SK-N-SH (cell line): ENCODE data around the gene FAM184B.

Experiments
- FOXM1 ChIP-seq: IDR thresholded peaks from 2 replicates; pipeline ENCODE4 v1.4.0; 2012; ENCODE audit warnings: low read depth, mild to moderate bottlenecking
- GATA2 ChIP-seq: sonication (generic); formaldehyde crosslinking; IDR thresholded peaks from 2 replicates; pipeline ENCODE4 v1.5.0; 2020; ENCODE audit warnings: mild to moderate bottlenecking, missing genetic modification reagents
- NRF1 ChIP-seq: IDR thresholded peaks from 2 replicates; pipeline ENCODE4 v1.6.1; 2012; ENCODE audit warnings: low read depth, mild to moderate bottlenecking, low read length
- POLR2AphosphoS5 ChIP-seq: IDR thresholded peaks from 2 replicates; pipeline ENCODE4 v1.6.1; 2012; ENCODE audit warnings: low read depth, low read length
- RFX5 ChIP-seq: IDR thresholded peaks from 2 replicates; pipeline ENCODE4 v1.6.1; 2012; ENCODE audit warnings: mild to moderate bottlenecking, improper control_type of control experiment, low read length
- SIN3A ChIP-seq: IDR thresholded peaks from 2 replicates; pipeline ENCODE4 v1.6.1; 2012; ENCODE audit warnings: low read depth, mild to moderate bottlenecking, low read length, moderate library complexity, borderline replicate concordance
- SMC3 ChIP-seq: IDR thresholded peaks from 2 replicates; pipeline ENCODE4 v1.6.1; 2012; ENCODE audit warnings: low read depth, low read length, improper control_type of control experiment
- TAF1 ChIP-seq: IDR thresholded peaks from 2 replicates; pipeline ENCODE4 v1.6.1; 2012; ENCODE audit warnings: low read depth, mild to moderate bottlenecking, low read length, moderate library complexity, borderline replicate concordance
- TCF12 ChIP-seq: IDR thresholded peaks from 2 replicates; pipeline ENCODE4 v1.4.0; 2012
- TEAD4 ChIP-seq: IDR thresholded peaks from 2 replicates; pipeline ENCODE4 v1.4.0; 2012; ENCODE audit warnings: mild to moderate bottlenecking, borderline replicate concordance; ENCODE audit not compliant: insufficient read depth
- TF ChIP-seq, protein P1 (sequence below): fragments of 200-600 bp; sonication (generic); IDR thresholded peaks from 2 replicates; pipeline ENCODE4 v1.6.1; 2017; ENCODE audit warnings: antibody characterized with exemption, mild to moderate bottlenecking, moderate library complexity
- TF ChIP-seq, protein P2 (sequence below): IDR thresholded peaks from 2 replicates; pipeline ENCODE4; 2012

DNA sequence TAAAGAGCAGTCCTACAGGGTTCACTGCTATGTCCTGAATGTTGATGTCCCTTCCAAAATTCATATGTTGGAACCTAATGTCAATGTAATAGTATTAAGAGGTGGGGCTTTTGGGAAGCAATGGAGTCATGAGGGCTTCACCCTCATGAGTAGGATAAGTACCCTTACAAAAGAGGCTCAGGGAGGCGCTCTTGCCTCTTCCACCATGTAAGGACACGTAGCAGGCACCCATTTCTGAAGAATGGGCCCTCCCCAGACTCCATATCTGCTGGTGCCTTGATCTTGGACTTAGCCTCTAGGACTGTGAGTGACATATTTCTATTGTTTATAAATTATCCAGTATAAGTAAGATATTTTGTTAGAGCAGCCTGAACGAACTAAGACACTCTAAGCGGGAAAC lies 151.2 kb downstream of the FAM184B start:
- TF ChIP-seq, protein P1, sequence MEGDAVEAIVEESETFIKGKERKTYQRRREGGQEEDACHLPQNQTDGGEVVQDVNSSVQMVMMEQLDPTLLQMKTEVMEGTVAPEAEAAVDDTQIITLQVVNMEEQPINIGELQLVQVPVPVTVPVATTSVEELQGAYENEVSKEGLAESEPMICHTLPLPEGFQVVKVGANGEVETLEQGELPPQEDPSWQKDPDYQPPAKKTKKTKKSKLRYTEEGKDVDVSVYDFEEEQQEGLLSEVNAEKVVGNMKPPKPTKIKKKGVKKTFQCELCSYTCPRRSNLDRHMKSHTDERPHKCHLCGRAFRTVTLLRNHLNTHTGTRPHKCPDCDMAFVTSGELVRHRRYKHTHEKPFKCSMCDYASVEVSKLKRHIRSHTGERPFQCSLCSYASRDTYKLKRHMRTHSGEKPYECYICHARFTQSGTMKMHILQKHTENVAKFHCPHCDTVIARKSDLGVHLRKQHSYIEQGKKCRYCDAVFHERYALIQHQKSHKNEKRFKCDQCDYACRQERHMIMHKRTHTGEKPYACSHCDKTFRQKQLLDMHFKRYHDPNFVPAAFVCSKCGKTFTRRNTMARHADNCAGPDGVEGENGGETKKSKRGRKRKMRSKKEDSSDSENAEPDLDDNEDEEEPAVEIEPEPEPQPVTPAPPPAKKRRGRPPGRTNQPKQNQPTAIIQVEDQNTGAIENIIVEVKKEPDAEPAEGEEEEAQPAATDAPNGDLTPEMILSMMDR: no peak
- TF ChIP-seq SIN3A (no peak), GATA2 (CRISPR knock-in tag) (no peak), POLR2AphosphoS5 (no peak), TAF1 (no peak), NRF1 (no peak), RFX5 (no peak), FOXM1 (no peak), TEAD4 (no peak), TCF12 (no peak), SMC3 (no peak)
- TF ChIP-seq, protein P2, sequence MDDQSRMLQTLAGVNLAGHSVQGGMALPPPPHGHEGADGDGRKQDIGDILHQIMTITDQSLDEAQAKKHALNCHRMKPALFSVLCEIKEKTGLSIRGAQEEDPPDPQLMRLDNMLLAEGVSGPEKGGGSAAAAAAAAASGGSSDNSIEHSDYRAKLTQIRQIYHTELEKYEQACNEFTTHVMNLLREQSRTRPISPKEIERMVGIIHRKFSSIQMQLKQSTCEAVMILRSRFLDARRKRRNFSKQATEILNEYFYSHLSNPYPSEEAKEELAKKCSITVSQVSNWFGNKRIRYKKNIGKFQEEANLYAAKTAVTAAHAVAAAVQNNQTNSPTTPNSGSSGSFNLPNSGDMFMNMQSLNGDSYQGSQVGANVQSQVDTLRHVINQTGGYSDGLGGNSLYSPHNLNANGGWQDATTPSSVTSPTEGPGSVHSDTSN: no peak
